Medulla oblongata (tissue), 1 donor: Measurements from ENCODE around the gene PDLIM5.
"Not testable (repeated sequence)": the region's sequence is repeated elsewhere in the genome, so short reads cannot be mapped to it uniquely, and the experiment has no call there.

ENCODE experiments used
- DNase-seq: peaks from one replicate; pipeline ENCODE4 v3.0.0-alpha.2; 2015; ENCODE audit errors: extremely low spot score

Gene PDLIM5

GRCh38 chr4:94650134-94650495 lies 198.4 kb downstream of the PDLIM5 start:
- no peak for DNase-seq

- no peak for DNase-seq
These were observed 198.9 kb downstream of the PDLIM5 start for GRCh38 chr4:94650690-94651089.

DNA sequence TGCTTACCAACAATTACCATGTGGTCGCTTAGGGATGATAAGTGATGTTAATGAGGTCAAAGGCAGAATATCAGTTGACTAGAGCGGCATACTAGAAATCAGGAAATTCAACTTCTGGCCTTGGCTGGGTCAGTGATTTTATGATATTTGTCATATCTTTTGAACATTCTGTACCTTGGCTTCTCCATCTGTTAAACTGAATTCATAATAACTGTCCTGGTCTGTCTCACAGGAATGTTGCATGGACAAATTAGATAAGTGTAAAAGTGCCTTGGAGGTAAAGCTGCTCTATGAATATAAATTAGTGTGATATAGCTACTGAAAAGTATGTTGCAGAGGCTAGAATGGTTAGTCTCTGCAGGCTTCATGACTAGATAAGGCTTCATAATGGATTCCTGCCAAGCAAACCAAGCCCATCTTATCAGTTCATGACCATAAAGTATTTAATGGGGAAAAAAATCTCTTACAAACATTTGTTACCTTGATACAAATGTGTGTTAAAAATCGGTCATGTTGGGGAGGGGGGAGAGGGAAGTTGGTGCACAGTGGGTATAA lies 201.4 kb downstream of the PDLIM5 start:
- no peak for DNase-seq

GRCh38 chr4:94653984-94654609 lies 202.4 kb downstream of the PDLIM5 start:
- DNase-seq = peak; percentile 34

DNA sequence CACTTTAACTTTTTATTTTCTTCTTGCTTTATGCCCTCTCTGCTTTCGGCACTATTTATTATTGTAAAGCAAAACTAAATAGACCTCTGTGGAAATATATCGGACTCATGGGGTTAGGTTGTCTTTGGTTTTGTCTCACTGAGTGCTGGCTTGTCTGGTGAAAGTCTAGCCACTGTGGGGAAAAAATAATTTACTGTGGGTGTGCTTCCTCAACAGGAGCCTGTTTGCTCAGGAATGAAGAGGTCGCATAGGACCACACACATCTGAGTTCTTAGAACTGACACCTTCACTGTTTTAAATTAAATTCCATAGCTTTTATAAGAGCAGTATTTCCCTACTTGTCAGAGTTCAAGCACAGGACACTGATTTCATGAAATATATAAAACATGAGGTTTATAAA lies 203.0 kb downstream of the PDLIM5 start:
- no peak for DNase-seq

DNA sequence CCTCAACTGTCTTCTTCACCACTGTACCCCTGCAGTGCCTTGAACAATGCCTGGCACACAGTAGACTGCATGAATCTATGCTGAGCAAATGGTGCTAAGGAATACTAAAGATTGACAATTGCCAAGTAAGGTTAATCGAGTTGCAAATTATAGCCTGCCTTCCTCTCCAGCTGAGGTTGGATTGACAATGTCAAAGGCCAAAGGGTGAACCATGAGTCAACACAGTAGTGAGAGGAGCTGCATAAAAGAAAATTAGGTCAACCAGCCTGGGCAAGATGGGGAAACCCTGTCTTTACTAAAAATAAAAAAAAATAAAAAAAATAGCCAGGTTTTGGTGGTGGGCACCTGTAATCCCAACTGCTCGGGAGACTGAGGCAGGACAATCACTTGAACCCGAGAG lies 208.9 kb downstream of the PDLIM5 start:
- DNase-seq = no peak

GRCh38 chr4:94665021-94665420 lies 213.3 kb downstream of the PDLIM5 start:
- DNase-seq = not testable (repeated sequence)

- no peak for DNase-seq
These were observed 214.0 kb downstream of the PDLIM5 start for GRCh38 chr4:94665500-94666404.

DNA sequence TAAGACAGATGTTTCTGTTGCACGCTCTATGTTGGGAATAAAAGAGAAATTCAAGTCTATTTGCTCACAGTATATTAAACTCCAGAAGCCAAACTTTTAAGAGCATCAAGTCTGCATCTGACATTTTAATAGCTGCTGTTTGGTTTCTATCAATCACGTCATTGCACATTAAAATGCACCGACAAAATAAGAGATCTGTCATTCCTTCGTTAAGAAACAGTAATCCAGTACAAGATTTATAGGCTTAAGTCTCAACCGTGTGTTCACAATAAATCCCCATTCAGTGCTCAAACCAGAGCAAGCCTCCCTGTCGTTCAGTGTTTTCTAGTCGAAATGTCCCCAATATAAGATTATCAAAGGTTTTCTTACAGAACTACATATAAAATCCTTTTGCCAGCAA lies 217.0 kb downstream of the PDLIM5 start:
- no peak for DNase-seq

GRCh38 chr4:94669672-94670664 lies 218.2 kb downstream of the PDLIM5 start:
- no peak for DNase-seq

- no peak for DNase-seq
These were observed 219.4 kb downstream of the PDLIM5 start for GRCh38 chr4:94671113-94671512.

DNA sequence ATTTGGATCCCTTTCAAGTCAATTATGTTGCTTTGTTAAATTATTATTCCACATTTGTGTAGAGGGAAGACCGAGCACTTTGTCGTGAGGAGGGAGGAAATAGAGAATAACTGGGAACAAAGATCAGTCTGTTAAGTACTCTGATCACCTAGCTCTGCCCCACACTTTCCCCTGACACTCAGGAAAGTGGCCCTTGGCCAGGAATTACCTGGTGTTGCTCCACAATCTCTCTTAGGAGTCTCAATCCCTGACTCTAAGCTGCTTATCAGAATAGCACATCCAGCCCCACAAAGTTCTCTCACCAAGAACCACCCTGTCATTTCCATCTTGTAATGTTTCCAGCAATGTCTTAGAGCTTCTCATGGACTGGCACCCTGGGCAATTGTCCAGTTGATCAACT lies 222.2 kb downstream of the PDLIM5 start:
- no peak for DNase-seq

DNA sequence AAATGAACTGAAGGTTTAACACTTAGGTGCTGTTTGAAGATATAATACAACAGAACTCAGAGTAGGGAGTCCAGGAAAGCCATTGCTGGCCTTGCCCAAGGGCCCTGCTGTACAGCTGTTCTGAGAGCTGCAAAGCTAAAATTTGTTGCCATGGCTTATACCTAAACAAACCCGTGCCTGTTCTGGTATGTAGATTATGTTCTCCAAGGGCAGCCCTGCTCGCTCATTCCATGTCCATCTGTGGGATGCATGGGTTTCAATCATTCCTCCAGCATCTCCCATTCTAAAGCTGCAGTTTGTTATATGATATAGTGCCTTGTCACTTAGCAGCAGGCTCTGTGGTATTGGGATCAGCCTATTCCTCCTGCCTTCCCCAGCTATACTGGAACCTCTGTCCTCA lies 225.2 kb downstream of the PDLIM5 start:
- no peak for DNase-seq

DNA sequence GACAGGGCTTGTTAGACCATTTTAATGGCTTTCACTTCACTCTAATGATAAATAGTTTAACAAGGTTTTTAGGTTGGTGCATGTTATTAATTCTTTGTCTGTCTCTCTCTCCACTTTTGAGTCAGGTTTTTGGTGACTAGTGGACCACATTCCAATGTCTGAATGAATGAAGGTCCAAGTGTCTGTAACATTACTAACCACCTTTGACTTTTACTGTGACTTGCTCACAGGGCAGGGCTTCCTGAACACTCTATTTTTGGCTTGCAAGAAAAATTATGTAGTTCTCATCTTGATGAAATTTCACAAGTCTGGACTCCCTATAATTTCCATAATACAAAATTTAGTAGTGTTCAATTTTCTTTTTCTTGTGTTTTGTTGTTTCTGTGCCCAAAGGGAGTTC lies 227.2 kb downstream of the PDLIM5 start:
- no peak for DNase-seq

- no peak for DNase-seq
These were observed 228.6 kb downstream of the PDLIM5 start for GRCh38 chr4:94680176-94680862.

DNA sequence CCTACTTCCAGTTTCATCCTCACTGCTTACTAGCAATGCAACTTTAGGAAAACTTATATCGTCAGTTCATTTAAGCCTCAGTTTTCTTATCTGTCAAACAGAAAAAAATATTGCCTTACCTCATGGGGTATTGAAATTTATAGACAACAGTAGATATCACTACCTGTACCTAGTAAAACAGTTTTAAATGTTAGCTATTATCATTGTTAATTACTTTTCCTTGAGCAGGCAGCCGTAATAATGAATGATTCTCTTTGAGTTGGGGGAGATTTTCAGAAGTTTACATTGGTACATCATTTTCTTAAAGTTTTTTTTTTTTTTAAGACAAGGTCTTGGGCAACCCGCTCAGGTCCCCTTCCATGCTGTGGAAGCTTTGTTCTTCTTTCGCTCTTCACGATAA lies 234.3 kb downstream of the PDLIM5 start:
- no peak for DNase-seq

- DNase-seq = no peak
These were observed 237.6 kb downstream of the PDLIM5 start for GRCh38 chr4:94689155-94689860.

- DNase-seq = no peak
These were observed 239.1 kb downstream of the PDLIM5 start for GRCh38 chr4:94690851-94691254.

- no peak for DNase-seq
These were observed 239.8 kb downstream of the PDLIM5 start for GRCh38 chr4:94691552-94691951.

DNA sequence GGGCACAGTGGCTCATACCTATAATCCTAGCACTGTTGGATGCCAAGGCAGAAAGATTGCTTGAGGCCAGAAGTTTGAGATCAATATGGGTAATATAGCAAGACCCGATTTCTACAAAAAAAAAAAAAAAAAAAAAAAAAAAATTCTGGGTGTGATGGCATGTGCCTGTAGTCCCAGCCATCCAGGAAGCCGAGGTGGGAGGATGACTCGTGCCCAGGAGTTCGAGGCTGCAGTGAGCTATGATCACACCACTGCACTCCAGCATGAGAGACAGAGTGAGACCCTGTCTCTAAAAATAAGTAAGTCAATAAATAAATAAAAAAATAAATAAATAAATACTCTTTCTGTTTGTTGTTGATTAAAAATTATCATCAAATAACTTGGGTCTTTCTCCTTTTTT lies 243.6 kb downstream of the PDLIM5 start:
- DNase-seq = no peak

DNA sequence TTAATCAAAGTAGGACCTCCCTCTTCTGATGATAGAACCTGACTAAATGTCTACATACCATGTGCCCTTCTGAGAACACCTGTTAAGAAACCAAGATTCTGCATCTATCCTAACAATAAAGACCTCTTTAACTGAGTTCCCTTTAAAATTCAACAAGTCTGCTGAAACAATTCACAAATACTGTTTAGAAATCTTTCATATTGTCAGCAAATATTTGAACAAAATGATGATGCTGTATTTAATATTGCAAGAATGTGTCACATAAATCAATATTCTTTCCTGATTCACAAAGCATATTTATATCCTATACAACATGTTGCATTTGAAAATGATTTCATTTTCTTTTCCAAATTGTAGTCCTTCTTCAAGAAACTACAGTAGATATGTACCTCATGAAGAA lies 246.4 kb downstream of the PDLIM5 start:
- no peak for DNase-seq
